Neural progenitor cell (in vitro differentiated cells): ENCODE results near the gene XPO1. TPM values are rescaled to one million over a fixed set of nuclear protein-coding genes. Genes with fewer than 3 reads are reported as not detected.

ENCODE experiments used
- DNase-seq: peaks from one replicate; pipeline ENCODE4 v3.0.0-alpha.2; 2016; ENCODE audit warnings: low spot score
- H2AFZ ChIP-seq: fragments of 200-600 bp; sonication (generic); replicated peaks from 2 replicates; pipeline ENCODE4 v1.6.1; 2016; ENCODE audit warnings: antibody characterized with exemption
- H3F3A ChIP-seq: fragments of 200-600 bp; sonication (generic); 2 replicates; pipeline ENCODE4 v1.6.1; 2016; ENCODE audit warnings: antibody characterized with exemption, low read depth
- H3K27ac ChIP-seq: fragments of 200-600 bp; sonication (generic); 2 replicates; pipeline ENCODE4 v1.5.1; 2016; ENCODE audit warnings: mild to moderate bottlenecking
- H3K27me3 ChIP-seq: fragments of 200-600 bp; sonication (generic); 2 replicates; pipeline ENCODE4 v1.6.1; 2016; ENCODE audit warnings: mild to moderate bottlenecking, moderate library complexity
- H3K36me3 ChIP-seq: fragments of 200-600 bp; sonication (generic); 2 replicates; pipeline ENCODE4 v1.5.1; 2016
- H3K4me1 ChIP-seq: fragments of 200-600 bp; sonication (generic); 2 replicates; pipeline ENCODE4 v1.6.1; 2016; ENCODE audit warnings: mixed run types
- H3K4me2 ChIP-seq: fragments of 200-600 bp; sonication (generic); 2 replicates; pipeline ENCODE4 v1.6.1; 2016
- H3K4me3 ChIP-seq: fragments of 200-600 bp; sonication (generic); 2 replicates; pipeline ENCODE4 v1.5.1; 2016
- H3K79me2 ChIP-seq: fragments of 200-600 bp; sonication (generic); 2 replicates; pipeline ENCODE4 v1.6.1; 2016; ENCODE audit warnings: low read depth
- H3K9ac ChIP-seq: fragments of 200-600 bp; sonication (generic); 2 replicates; pipeline ENCODE4 v1.6.1; 2016
- H3K9me3 ChIP-seq: fragments of 200-600 bp; sonication (generic); 2 replicates; pipeline ENCODE4 v1.5.1; 2016; ENCODE audit warnings: low read depth
- H4K20me1 ChIP-seq: fragments of 200-600 bp; sonication (generic); 2 replicates; pipeline ENCODE4 v1.6.1; 2016; ENCODE audit warnings: low read depth
- H3K27ac Mint-ChIP-seq: 3 replicates; pipeline ENCODE4 v1.8.0; 2021; ENCODE audit warnings: mixed read lengths
- H3K27me3 Mint-ChIP-seq: 2 replicates; pipeline ENCODE4 v1.8.0; 2022; ENCODE audit warnings: low read depth, mild to moderate bottlenecking, inconsistent platforms, moderate library complexity, mixed read lengths; ENCODE audit not compliant: insufficient read depth
- H3K36me3 Mint-ChIP-seq: 3 replicates; pipeline ENCODE4 v1.8.0; 2021; ENCODE audit warnings: mixed read lengths
- H3K4me1 Mint-ChIP-seq: 3 replicates; pipeline ENCODE4 v1.8.0; 2021; ENCODE audit warnings: mixed read lengths
- H3K4me3 Mint-ChIP-seq: 3 replicates; pipeline ENCODE4 v1.8.0; 2021; ENCODE audit warnings: mild to moderate bottlenecking, moderate library complexity, mixed read lengths
- H3K9me3 Mint-ChIP-seq: 3 replicates; pipeline ENCODE4 v1.8.0; 2020; ENCODE audit warnings: mixed read lengths
- CTCF ChIP-seq: fragments of 200-600 bp; sonication (generic); IDR thresholded peaks from 2 replicates; pipeline ENCODE4 v1.5.1; 2017; ENCODE audit warnings: antibody characterized with exemption, mild to moderate bottlenecking
- EZH2 ChIP-seq: fragments of 200-600 bp; sonication (generic); IDR thresholded peaks from 2 replicates; pipeline ENCODE4 v1.6.1; 2017; ENCODE audit warnings: antibody characterized with exemption, mild to moderate bottlenecking, moderate library complexity
- EZH2phosphoT487 ChIP-seq: fragments of 200-600 bp; sonication (generic); IDR thresholded peaks from 2 replicates; pipeline ENCODE4 v1.6.1; 2017; ENCODE audit warnings: antibody characterized with exemption
- total RNA-seq: library from RNA; depleted of rRNA; stranded (reverse); fragments of >200 nt; gene quantifications from 2 replicates; pipeline ENCODE4 v1.2.3, GENCODE V29; 2015; ENCODE audit warnings: low replicate concordance

Gene XPO1
- total RNA-seq, 1 donor from 2014 or later = 681 TPM

GRCh38 chr2:61432990-61433389 is 105.2 kb downstream of the XPO1 start:
- Histone ChIP-seq H3K9me3 (peaks cover 7% of the 10 kb centered on the region), H4K20me1 (peaks cover 32% of the 10 kb centered on the region), H3K27me3 (no peaks in the 10 kb centered on the region), H3K36me3 (no peaks in the 10 kb centered on the region), H3K79me2 (peaks cover 100% of the 10 kb centered on the region), H3K9ac (no peak overlapping the region), H2AFZ (no peak overlapping the region), H3K27ac (no peak overlapping the region), H3K4me1 (no peaks in the 10 kb centered on the region), H3K4me2 (no peak overlapping the region), H3K4me3 (no peak overlapping the region), H3F3A (peaks cover 16% of the 10 kb centered on the region)
- Mint-ChIP-seq H3K9me3 (peaks cover 33% of the 10 kb centered on the region), H3K27ac (no peak overlapping the region), H3K4me1 (no peaks in the 10 kb centered on the region), H3K36me3 (peaks cover 26% of the 10 kb centered on the region), H3K4me3 (no peak overlapping the region), H3K27me3 (peaks cover 2% of the 10 kb centered on the region)
- no peak for TF ChIP-seq EZH2phosphoT487
- no peak for TF ChIP-seq EZH2
- no peak for TF ChIP-seq CTCF
- DNase-seq = no peak

- H3K4me1 ChIP-seq = no peaks in the 10 kb centered on the region
- H3K27ac ChIP-seq = no peak overlapping the region
- no peak for TF ChIP-seq EZH2
- TF ChIP-seq EZH2phosphoT487 = no peak
- TF ChIP-seq CTCF = no peak
- no peaks in the 10 kb centered on the region for H3K36me3 ChIP-seq
- H3K79me2 ChIP-seq = peaks cover 98% of the 10 kb centered on the region
- H3K27ac Mint-ChIP-seq = no peak overlapping the region
- no peak overlapping the region for H3K4me3 Mint-ChIP-seq
- no peak overlapping the region for H3K4me3 ChIP-seq
- H3K27me3 Mint-ChIP-seq = peaks cover 2% of the 10 kb centered on the region
- H3K4me2 ChIP-seq = no peak overlapping the region
- H3K27me3 ChIP-seq = no peaks in the 10 kb centered on the region
- peaks cover 38% of the 10 kb centered on the region for H4K20me1 ChIP-seq
- H3F3A ChIP-seq = peaks cover 19% of the 10 kb centered on the region
- peaks cover 21% of the 10 kb centered on the region for H3K9me3 Mint-ChIP-seq
- no peak for DNase-seq
- H3K9me3 ChIP-seq = no peaks in the 10 kb centered on the region
- H2AFZ ChIP-seq = no peak overlapping the region
- H3K4me1 Mint-ChIP-seq = no peaks in the 10 kb centered on the region
- H3K9ac ChIP-seq = no peak overlapping the region
- H3K36me3 Mint-ChIP-seq = peaks cover 22% of the 10 kb centered on the region
Observed at GRCh38 chr2:61431345-61431744, 106.8 kb downstream of the XPO1 start.

Other genes starting within 250 kb of the XPO1 start
- 106 and 162 TPM in 2 replicates for gene USP34, start 67.3 kb downstream of the XPO1 start, total RNA-seq